Gastrocnemius medialis (tissue), 4 donors: ENCODE measurements around the gene OSMR. TPM values are rescaled to one million over a fixed set of nuclear protein-coding genes. Genes with fewer than 3 reads are reported as not detected.

ENCODE experiments used
- ATAC-seq, 2 donors: fragments of 150-250 bp; one replicate each; pipeline ENCODE4 v1.9.1; 2016
- DNase-seq, 2 donors: peaks; one replicate each; pipeline ENCODE4 v3.0.0-alpha.2; 2019
- H3K27ac ChIP-seq, 4 donors: fragments of 200-600 bp; sonication (generic); 1 replicate in 1 of 4; 2 replicates in 3 of 4; pipeline ENCODE4 v1.5.1; 2016 to 2018; ENCODE audit warnings: mild to moderate bottlenecking in 2 of 4, moderate library complexity in 1 of 4
- H3K27me3 ChIP-seq, 3 donors: fragments of 200-600 bp; sonication (generic) in 2 of 3; 1 replicate in 1 of 3; 2 replicates in 2 of 3; pipeline versions ENCODE4 v1.5.1 to v1.6.0; 2016 to 2019; ENCODE audit warnings: mild to moderate bottlenecking in 1 of 3, moderate library complexity in 1 of 3
- H3K36me3 ChIP-seq, 2 donors: fragments of 200-600 bp; sonication (generic) in 1 of 2; one replicate each; pipeline ENCODE4 v1.5.1; 2017 to 2018
- H3K4me1 ChIP-seq, 2 donors: fragments of 200-600 bp; sonication (generic) in 1 of 2; one replicate each; pipeline ENCODE4 v1.5.1; 2016 to 2017; ENCODE audit warnings: mild to moderate bottlenecking in 2 of 2
- H3K4me3 ChIP-seq, 4 donors: fragments of 200-600 bp; sonication (generic) in 3 of 4; 1 replicate in 1 of 4; 2 replicates in 3 of 4; pipeline ENCODE4 v1.5.1; 2016 to 2019; ENCODE audit warnings: mild to moderate bottlenecking in 2 of 4
- H3K9me3 ChIP-seq, 3 donors: fragments of 200-600 bp; sonication (generic) in 2 of 3; 1 replicate in 1 of 3; 2 replicates in 2 of 3; pipeline ENCODE4 v1.5.1; 2016 to 2019
- CTCF ChIP-seq, 5 experiments: fragments of 450-650 bp in 3 of 5; fragments of 200-600 bp in 2 of 5; sonication (generic) in 2 of 5; IDR thresholded peaks in 4 of 5; conservative IDR thresholded peaks in 1 of 5; 1 replicate in 4 of 5; 2 replicates in 1 of 5; pipeline ENCODE4 v1.5.1; 2016 to 2019; ENCODE audit warnings: antibody characterized with exemption in 5 of 5, mild to moderate bottlenecking in 3 of 5, moderate library complexity in 3 of 5
- POLR2A ChIP-seq, 2 donors: fragments of 450-650 bp; IDR thresholded peaks; one replicate each; pipeline ENCODE4 v1.6.1; 2017; ENCODE audit warnings: antibody characterized with exemption in 2 of 2, mild to moderate bottlenecking in 2 of 2, moderate library complexity in 2 of 2
- in situ Hi-C, 4 donors: fragments of 200-750 bp; cut with MboI; loops; one replicate each; pipeline versions ENCODE4 v1.15.0 to v1.8.0; 2017; ENCODE audit warnings: low sequenced_read_pairs in 4 of 4
- intact Hi-C: fragments of 100-400 bp; cut with DNase I; formaldehyde crosslinking; loops from one replicate; pipeline ENCODE4 v1.15.1; 2023; ENCODE audit warnings: low total_unique reads
- total RNA-seq, 4 donors: library from RNA; depleted of rRNA; stranded (reverse); fragments of >200 nt; gene quantifications; one replicate each; pipeline versions ENCODE4 v1.1.0 to v1.2.3, GENCODE V29; 2016

Gene OSMR
- total RNA-seq, 4 donors from 2014 or later = 4.9 to 12.4 (median 6.5) TPM

GRCh38 chr5:38932854-38933408 lies 87.1 kb downstream of the OSMR start:
- no peak for TF ChIP-seq POLR2A (IDR thresholded peaks at IDR 0.05)
- TF ChIP-seq CTCF (IDR thresholded peaks at IDR 0.05 in 4 of 5, conservative IDR thresholded peaks at IDR 0.05 in 1 of 5) = no peak
- Histone ChIP-seq H3K9me3 (no peaks in the 10 kb centered on the region), H3K4me1 (no peaks in the 10 kb centered on the region), H3K27ac (no peak overlapping the region), H3K36me3 (peaks cover 0 to 12% of the 10 kb centered on the region in 2 donors), H3K27me3 (no peaks in the 10 kb centered on the region), H3K4me3 (no peak overlapping the region)
- ATAC-seq (no peak), DNase-seq (no peak)
- in situ Hi-C loops (loop anchor here in 1 of 4 donors (25.0 kb wide), 1 partner anchor 446 kb away; no protein-coding TSS in a partner anchor), intact Hi-C loops (no loop called here)

GRCh38 chr5:38935437-38935836 lies 89.6 kb downstream of the OSMR start:
- H3K27ac ChIP-seq = no peak overlapping the region
- no peaks in the 10 kb centered on the region for H3K9me3 ChIP-seq
- H3K27me3 ChIP-seq = no peaks in the 10 kb centered on the region
- intact Hi-C loops = no loop called here
- H3K4me1 ChIP-seq = no peaks in the 10 kb centered on the region
- no peak for DNase-seq
- TF ChIP-seq CTCF (IDR thresholded peaks at IDR 0.05 in 4 of 5, conservative IDR thresholded peaks at IDR 0.05 in 1 of 5) (no peak), POLR2A (IDR thresholded peaks at IDR 0.05) (no peak)
- no peak for ATAC-seq
- in situ Hi-C loops = loop anchor here in 1 of 4 donors (25.0 kb wide), 1 partner anchor 448 kb away; no protein-coding TSS in a partner anchor
- peaks cover 0 to 30% of the 10 kb centered on the region in 2 donors for H3K36me3 ChIP-seq
- H3K4me3 ChIP-seq = no peak overlapping the region

GRCh38 chr5:38936269-38936668 lies 90.5 kb downstream of the OSMR start:
- in situ Hi-C loops = loop anchor here in 1 of 4 donors (25.0 kb wide), 1 partner anchor 449 kb away; no protein-coding TSS in a partner anchor
- no peak for DNase-seq
- H3K4me3 ChIP-seq = no peak overlapping the region
- ATAC-seq = no peak
- intact Hi-C loops = no loop called here
- TF ChIP-seq POLR2A (IDR thresholded peaks at IDR 0.05) (no peak), CTCF (IDR thresholded peaks at IDR 0.05 in 4 of 5, conservative IDR thresholded peaks at IDR 0.05 in 1 of 5) (no peak)
- H3K27ac ChIP-seq = no peak overlapping the region
- H3K4me1 ChIP-seq = no peaks in the 10 kb centered on the region
- no peaks in the 10 kb centered on the region for H3K27me3 ChIP-seq
- H3K9me3 ChIP-seq = no peaks in the 10 kb centered on the region
- peaks cover 0 to 37% of the 10 kb centered on the region in 2 donors for H3K36me3 ChIP-seq

GRCh38 chr5:38938424-38938823 lies 92.6 kb downstream of the OSMR start:
- ATAC-seq = no peak

More at GRCh38 chr5:38938424-38938823, 92.6 kb downstream of the OSMR start:
- no peak for DNase-seq
- Histone ChIP-seq H3K27ac (no peak overlapping the region), H3K4me1 (no peaks in the 10 kb centered on the region), H3K4me3 (no peak overlapping the region), H3K36me3 (peaks cover 3 to 58% of the 10 kb centered on the region in 2 donors), H3K27me3 (no peaks in the 10 kb centered on the region), H3K9me3 (no peaks in the 10 kb centered on the region)
- intact Hi-C loops = no loop called here
- TF ChIP-seq CTCF (IDR thresholded peaks at IDR 0.05 in 4 of 5, conservative IDR thresholded peaks at IDR 0.05 in 1 of 5) = no peak
- TF ChIP-seq POLR2A (IDR thresholded peaks at IDR 0.05) = no peak
- in situ Hi-C loops = loop anchor here in 1 of 4 donors (25.0 kb wide), 1 partner anchor 451 kb away; no protein-coding TSS in a partner anchor
